SK-N-SH (cell line): ENCODE data around the gene NIN. TPM values are rescaled to one million over a fixed set of nuclear protein-coding genes. Genes with fewer than 3 reads are reported as not detected.

Source experiments
- CTCF ChIA-PET: fragments of 300-600, 350-600 bp; formaldehyde crosslinking; extraction: SDS; loops from one replicate; lab custom pipeline; 2021; lab: Yijun Ruan, JAX
- POLR2A ChIA-PET: fragments of 350-600 bp; sonication (Branson Sonifier 250); formaldehyde crosslinking; extraction: SDS; loops from one replicate; lab custom pipeline; 2020; ENCODE audit warnings: antibody characterized with exemption, inconsistent platforms; lab: Yijun Ruan, JAX
- DNase-seq: peaks from one replicate; pipeline ENCODE4 v3.0.0; 2012
- H2AFZ ChIP-seq: fragments of 200-600 bp; sonication (generic); 2 replicates; pipeline ENCODE4 v1.8.1; 2016; ENCODE audit warnings: antibody characterized with exemption, mild to moderate bottlenecking, low read depth
- H3F3A ChIP-seq: fragments of 200-600 bp; sonication (generic); replicated peaks from 2 replicates; pipeline ENCODE3; 2016; ENCODE audit warnings: antibody characterized with exemption, mild to moderate bottlenecking; ENCODE audit not compliant: insufficient read depth
- H3K27ac ChIP-seq, 2 experiments: fragments of 200-500 bp in 1 of 2; fragments of 200-600 bp in 1 of 2; sonication (Bioruptor generic) in 1 of 2; sonication (generic), shearing (Covaris generic) in 1 of 2; 2 replicates each; pipeline versions ENCODE4 v1.5.1 to v1.6.1; 2014 to 2016; ENCODE audit warnings: low read depth in 2 of 2, inconsistent platforms in 1 of 2, low read length in 1 of 2, mild to moderate bottlenecking in 1 of 2, mixed read lengths in 1 of 2
- H3K27me3 ChIP-seq: fragments of 200-600 bp; sonication (generic), shearing (Covaris generic); 2 replicates; pipeline ENCODE4 v1.6.1; 2016; ENCODE audit warnings: mixed run types; ENCODE audit not compliant: insufficient read depth
- H3K36me3 ChIP-seq, 2 experiments: fragments of 200-500 bp in 1 of 2; fragments of 200-600 bp in 1 of 2; sonication (Bioruptor generic) in 1 of 2; sonication (generic) in 1 of 2; replicated peaks in 1 of 2; 2 replicates each; pipeline versions ENCODE3 to v1.5.1; 2014 to 2016; ENCODE audit warnings: low read length in 1 of 2, mild to moderate bottlenecking in 1 of 2; ENCODE audit not compliant: insufficient read depth in 2 of 2, control insufficient read depth in 1 of 2
- H3K4me1 ChIP-seq, 2 experiments: fragments of 200-500 bp in 1 of 2; fragments of 200-600 bp in 1 of 2; sonication (Bioruptor generic) in 1 of 2; sonication (generic), shearing (Covaris generic) in 1 of 2; 2 replicates each; pipeline versions ENCODE4 v1.5.1 to v1.6.1; 2014 to 2016; ENCODE audit warnings: low read depth in 1 of 2, low read length in 1 of 2, mixed run types in 1 of 2; ENCODE audit not compliant: insufficient read depth in 2 of 2, control insufficient read depth in 1 of 2
- H3K4me2 ChIP-seq: fragments of 200-600 bp; sonication (generic), shearing (Covaris generic); 2 replicates; pipeline ENCODE4 v1.6.1; 2017; ENCODE audit warnings: mixed run types
- H3K4me3 ChIP-seq, 2 experiments: fragments of 200-500 bp in 1 of 2; fragments of 200-600 bp in 1 of 2; sonication (Bioruptor generic) in 1 of 2; sonication (generic), shearing (Covaris generic) in 1 of 2; 2 replicates each; pipeline versions ENCODE4 v1.5.1 to v1.8.1; 2014 to 2016; ENCODE audit warnings: low read depth in 2 of 2, inconsistent platforms in 1 of 2, low read length in 1 of 2, mild to moderate bottlenecking in 1 of 2, mixed read lengths in 1 of 2, moderate library complexity in 1 of 2
- H3K79me2 ChIP-seq: fragments of 200-600 bp; sonication (generic); 2 replicates; pipeline ENCODE4 v1.8.1; 2017; ENCODE audit warnings: mild to moderate bottlenecking; ENCODE audit not compliant: insufficient read depth
- H3K9ac ChIP-seq: fragments of 200-600 bp; sonication (generic); 2 replicates; pipeline ENCODE4 v1.6.1; 2017; ENCODE audit warnings: mixed run types
- H3K9me2 ChIP-seq: fragments of 200-600 bp; sonication (generic); 2 replicates; pipeline ENCODE4 v1.6.1; 2017; ENCODE audit warnings: mixed run types
- H3K9me3 ChIP-seq: fragments of 200-600 bp; sonication (generic); 2 replicates; pipeline ENCODE4 v1.6.1; 2017; ENCODE audit warnings: mixed run types, mild to moderate bottlenecking, moderate library complexity
- H4K20me1 ChIP-seq: fragments of 200-600 bp; sonication (generic); 2 replicates; pipeline ENCODE4 v1.6.1; 2017; ENCODE audit warnings: mild to moderate bottlenecking, mixed run types; ENCODE audit not compliant: insufficient read depth
- CHD2 ChIP-seq: fragments of 150-350 bp; IDR thresholded peaks from 2 replicates; pipeline ENCODE4 v1.6.1; 2018; ENCODE audit warnings: low read length; ENCODE audit not compliant: partially characterized antibody
- CTCF ChIP-seq: fragments of 200-600 bp; sonication (generic); IDR thresholded peaks from 2 replicates; pipeline ENCODE4 v1.6.1; 2017; ENCODE audit warnings: antibody characterized with exemption, mild to moderate bottlenecking, moderate library complexity
- ELF1 ChIP-seq: IDR thresholded peaks from 2 replicates; pipeline ENCODE4 v1.4.0; 2012
- EP300 ChIP-seq, 2 experiments: IDR thresholded peaks; 2 replicates each; pipeline versions ENCODE4 v1.4.0 to v1.6.1; 2012; ENCODE audit warnings: borderline replicate concordance in 1 of 2, low read depth in 1 of 2, low read length in 1 of 2
- EZH2phosphoT487 ChIP-seq: fragments of 200-600 bp; sonication (generic); IDR thresholded peaks from 2 replicates; pipeline ENCODE4 v1.6.1; 2017; ENCODE audit warnings: low read depth, mixed run types, mild to moderate bottlenecking, antibody characterized with exemption, moderate library complexity, borderline replicate concordance
- FOXJ3 ChIP-seq: sonication (generic); formaldehyde crosslinking; IDR thresholded peaks from 2 replicates; pipeline ENCODE4 v1.5.1; 2020; ENCODE audit warnings: mild to moderate bottlenecking, missing genetic modification reagents
- FOXM1 ChIP-seq: IDR thresholded peaks from 2 replicates; pipeline ENCODE4 v1.4.0; 2012; ENCODE audit warnings: low read depth, mild to moderate bottlenecking
- IRF3 ChIP-seq: fragments of 150-350 bp; IDR thresholded peaks from 2 replicates; pipeline ENCODE4 v1.6.1; 2016; ENCODE audit warnings: mild to moderate bottlenecking, low read depth, low read length
- MEF2A ChIP-seq: IDR thresholded peaks from 2 replicates; pipeline ENCODE4 v1.4.0; 2012; ENCODE audit warnings: low read depth, borderline replicate concordance
- NRF1 ChIP-seq: IDR thresholded peaks from 2 replicates; pipeline ENCODE4 v1.6.1; 2012; ENCODE audit warnings: low read depth, mild to moderate bottlenecking, low read length
- POLR2AphosphoS5 ChIP-seq: IDR thresholded peaks from 2 replicates; pipeline ENCODE4 v1.6.1; 2012; ENCODE audit warnings: low read depth, low read length
- RAD21 ChIP-seq: IDR thresholded peaks from 2 replicates; pipeline ENCODE4 v1.6.1; 2012; ENCODE audit warnings: mild to moderate bottlenecking, low read length
- RFX5 ChIP-seq: IDR thresholded peaks from 2 replicates; pipeline ENCODE4 v1.6.1; 2012; ENCODE audit warnings: mild to moderate bottlenecking, improper control_type of control experiment, low read length
- RXRA ChIP-seq: IDR thresholded peaks from 2 replicates; pipeline ENCODE4 v1.4.0; 2012; ENCODE audit warnings: low read depth, mild to moderate bottlenecking, borderline replicate concordance
- SIN3A ChIP-seq: IDR thresholded peaks from 2 replicates; pipeline ENCODE4 v1.6.1; 2012; ENCODE audit warnings: low read depth, mild to moderate bottlenecking, low read length, moderate library complexity, borderline replicate concordance
- SMC3 ChIP-seq: IDR thresholded peaks from 2 replicates; pipeline ENCODE4 v1.6.1; 2012; ENCODE audit warnings: low read depth, low read length, improper control_type of control experiment
- TCF12 ChIP-seq: IDR thresholded peaks from 2 replicates; pipeline ENCODE4 v1.4.0; 2012
- TEAD4 ChIP-seq: IDR thresholded peaks from 2 replicates; pipeline ENCODE4 v1.4.0; 2012; ENCODE audit warnings: mild to moderate bottlenecking, borderline replicate concordance; ENCODE audit not compliant: insufficient read depth
- WGBS: methylation state at CpG from one replicate; pipeline ENCODE4 v1.1.6; 2017; ENCODE audit warnings: low lambda C conversion rate; 5-methylcytosine and 5-hydroxymethylcytosine counted together
- polyA plus RNA-seq, 3 experiments: library from polyadenylated mRNA; depleted of rRNA; stranded (reverse); fragments of >200 nt; gene quantifications; 2 replicates each; pipeline ENCODE4 v1.2.3, GENCODE V29; 2012
- TF ChIP-seq, protein P1 (sequence below): IDR thresholded peaks from 2 replicates; pipeline ENCODE4 v1.4.0; 2012; ENCODE audit warnings: low read depth, borderline replicate concordance
- TF ChIP-seq, protein P2 (sequence below): IDR thresholded peaks from 2 replicates; pipeline ENCODE4; 2012

Gene NIN
- polyA plus RNA-seq, 1 of the 3 experiments (the other 2 are of a cell fraction), result 10.0 TPM

GRCh38 chr14:50835280-50835679, 4.3 kb upstream of the NIN start (continued):
- TF ChIP-seq RAD21 (no peak), CTCF (no peak), NRF1 (no peak), TCF12 (no peak), TEAD4 (no peak)

- ChIA-PET CTCF (interaction anchor here (0.6 kb wide), 1 partner anchor 12 kb away, joined by 3 read pairs; no protein-coding TSS in a partner anchor), POLR2A (no interaction called here)
- H3K9me2 ChIP-seq, result no peaks in the 10 kb centered on the region
- TF ChIP-seq RXRA, result no peak
- no peak for TF ChIP-seq SIN3A
- TF ChIP-seq RFX5, result no peak
- TF ChIP-seq EP300 (IDR thresholded peaks at IDR 0.05; ENCODE audit: borderline replicate concordance in 1 of 2, low read depth in 1 of 2, low read length in 1 of 2), result no peak
- TF ChIP-seq FOXM1, result no peak
- no peak for TF ChIP-seq IRF3
- TF ChIP-seq CHD2, result no peak
- no peak for TF ChIP-seq ELF1
- no peaks in the 10 kb centered on the region for H3F3A ChIP-seq
- no peaks in the 10 kb centered on the region for H3K9me3 ChIP-seq
- no peaks in the 10 kb centered on the region for H3K27me3 ChIP-seq
- peaks cover 4% of the 10 kb centered on the region; the same call in 1 of the 2 replicates for H3K79me2 ChIP-seq
- H3K4me3 ChIP-seq, result no peak overlapping the region
- no peak overlapping the region for H3K9ac ChIP-seq
- H3K36me3 ChIP-seq, result no peaks in the 10 kb centered on the region
- DNase-seq, result no peak
- peaks cover 0 to 5% of the 10 kb centered on the region in 2 experiments; a peak in 1 of 4 replicates for H3K4me1 ChIP-seq
- no peak overlapping the region for H3K4me2 ChIP-seq
- WGBS, result 78% methylated on average over 5 of the region's 5 CpGs
- H4K20me1 ChIP-seq, result peaks cover 5% of the 10 kb centered on the region
- no peak overlapping the region for H2AFZ ChIP-seq
- H3K27ac ChIP-seq, result no peak overlapping the region
Observed at GRCh38 chr14:50834802-50835276, 3.9 kb upstream of the NIN start.

DNA sequence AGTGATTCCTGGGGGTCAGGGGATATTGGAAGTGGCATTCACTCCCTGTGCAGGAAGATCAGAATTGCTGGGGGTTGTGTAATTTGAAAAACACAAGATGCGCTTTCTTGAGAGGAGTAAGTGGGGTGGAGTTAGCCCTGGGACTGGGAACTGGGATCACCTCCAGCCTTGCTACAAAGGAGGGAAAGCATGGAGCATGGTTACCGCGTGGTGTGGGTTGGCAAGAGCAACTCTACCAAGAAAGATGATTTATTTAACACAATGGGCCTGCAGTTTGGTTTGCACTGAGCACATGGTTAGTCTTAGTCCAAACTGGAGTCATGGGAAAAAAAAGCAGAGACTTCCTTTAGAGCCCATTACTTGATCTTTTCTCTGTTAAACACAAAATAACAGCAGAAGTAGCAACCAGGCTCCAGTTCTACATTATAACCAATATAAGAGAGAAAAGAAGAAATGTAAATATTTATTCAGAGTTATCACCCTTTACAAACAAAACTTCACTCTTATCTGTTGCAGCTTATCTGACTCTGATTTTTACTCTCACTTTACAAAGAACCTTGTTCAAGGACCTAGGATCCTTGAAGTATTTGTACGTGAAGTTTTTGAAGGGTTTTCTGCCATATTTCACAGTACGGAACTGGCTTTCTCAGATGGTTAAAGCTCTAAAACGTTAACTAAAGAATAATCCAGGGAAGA, 2.1 kb upstream of the NIN start:
- Histone ChIP-seq H4K20me1 (peaks cover 22% of the 10 kb centered on the region), H3K36me3 (peaks cover 0 to 4% of the 10 kb centered on the region in 2 experiments), H3K4me1 (peaks cover 12 to 14% of the 10 kb centered on the region in 2 experiments; a peak in 2 of 4 replicates), H3K27ac (no peak overlapping the region), H2AFZ (no peak overlapping the region), H3K9me2 (no peaks in the 10 kb centered on the region), H3K27me3 (no peaks in the 10 kb centered on the region), H3K9me3 (no peaks in the 10 kb centered on the region), H3K4me2 (no peak overlapping the region), H3K4me3 (no peak overlapping the region), H3K9ac (no peak overlapping the region), H3K79me2 (peaks cover 22% of the 10 kb centered on the region), H3F3A (no peaks in the 10 kb centered on the region)
- 92% methylated on average over 6 of the region's 6 CpGs for WGBS
- TF ChIP-seq MEF2A (no peak), SMC3 (no peak), EZH2phosphoT487 (no peak), POLR2AphosphoS5 (no peak), IRF3 (no peak), FOXJ3 (no peak), EP300 (IDR thresholded peaks at IDR 0.05; ENCODE audit: borderline replicate concordance in 1 of 2, low read depth in 1 of 2, low read length in 1 of 2) (no peak), CHD2 (no peak)
- TF ChIP-seq, protein P1, sequence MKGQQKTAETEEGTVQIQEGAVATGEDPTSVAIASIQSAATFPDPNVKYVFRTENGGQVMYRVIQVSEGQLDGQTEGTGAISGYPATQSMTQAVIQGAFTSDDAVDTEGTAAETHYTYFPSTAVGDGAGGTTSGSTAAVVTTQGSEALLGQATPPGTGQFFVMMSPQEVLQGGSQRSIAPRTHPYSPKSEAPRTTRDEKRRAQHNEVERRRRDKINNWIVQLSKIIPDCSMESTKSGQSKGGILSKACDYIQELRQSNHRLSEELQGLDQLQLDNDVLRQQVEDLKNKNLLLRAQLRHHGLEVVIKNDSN, result no peak
- TF ChIP-seq, protein P2, sequence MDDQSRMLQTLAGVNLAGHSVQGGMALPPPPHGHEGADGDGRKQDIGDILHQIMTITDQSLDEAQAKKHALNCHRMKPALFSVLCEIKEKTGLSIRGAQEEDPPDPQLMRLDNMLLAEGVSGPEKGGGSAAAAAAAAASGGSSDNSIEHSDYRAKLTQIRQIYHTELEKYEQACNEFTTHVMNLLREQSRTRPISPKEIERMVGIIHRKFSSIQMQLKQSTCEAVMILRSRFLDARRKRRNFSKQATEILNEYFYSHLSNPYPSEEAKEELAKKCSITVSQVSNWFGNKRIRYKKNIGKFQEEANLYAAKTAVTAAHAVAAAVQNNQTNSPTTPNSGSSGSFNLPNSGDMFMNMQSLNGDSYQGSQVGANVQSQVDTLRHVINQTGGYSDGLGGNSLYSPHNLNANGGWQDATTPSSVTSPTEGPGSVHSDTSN, result no peak
- DNase-seq, result no peak
- ChIA-PET CTCF (no interaction called here), POLR2A (no interaction called here)
